GM12872 (cell line): ENCODE results near the gene JARID2.

Experiments used
- TF ChIP-seq, protein P1 (sequence below): IDR thresholded peaks from 3 replicates; pipeline ENCODE4 v1.5.1; 2011; ENCODE audit warnings: low read depth, mild to moderate bottlenecking, low read length, moderate library complexity; ENCODE audit not compliant: insufficient read depth

Gene JARID2

DNA sequence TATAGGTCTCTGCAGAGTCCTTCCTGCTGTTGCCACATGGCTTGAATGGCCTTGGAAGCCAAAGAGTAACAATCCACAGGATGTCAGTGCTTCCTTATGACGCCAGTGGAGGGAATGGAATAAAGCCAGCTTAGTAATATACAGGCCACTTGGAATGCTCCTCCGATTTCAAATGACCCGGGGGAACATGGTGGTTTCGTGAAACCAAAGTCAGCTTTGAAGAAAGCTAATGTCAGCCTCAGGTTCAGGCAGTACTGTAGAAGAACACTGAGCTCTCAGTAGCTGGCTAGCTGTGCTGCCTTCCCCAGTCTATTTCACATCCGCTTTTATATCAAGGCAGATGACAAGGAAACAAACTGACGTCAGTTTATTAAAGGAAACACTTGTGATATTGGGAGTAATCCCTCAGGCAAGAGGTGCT, 227.9 kb downstream of the JARID2 start:
- TF ChIP-seq, protein P1, sequence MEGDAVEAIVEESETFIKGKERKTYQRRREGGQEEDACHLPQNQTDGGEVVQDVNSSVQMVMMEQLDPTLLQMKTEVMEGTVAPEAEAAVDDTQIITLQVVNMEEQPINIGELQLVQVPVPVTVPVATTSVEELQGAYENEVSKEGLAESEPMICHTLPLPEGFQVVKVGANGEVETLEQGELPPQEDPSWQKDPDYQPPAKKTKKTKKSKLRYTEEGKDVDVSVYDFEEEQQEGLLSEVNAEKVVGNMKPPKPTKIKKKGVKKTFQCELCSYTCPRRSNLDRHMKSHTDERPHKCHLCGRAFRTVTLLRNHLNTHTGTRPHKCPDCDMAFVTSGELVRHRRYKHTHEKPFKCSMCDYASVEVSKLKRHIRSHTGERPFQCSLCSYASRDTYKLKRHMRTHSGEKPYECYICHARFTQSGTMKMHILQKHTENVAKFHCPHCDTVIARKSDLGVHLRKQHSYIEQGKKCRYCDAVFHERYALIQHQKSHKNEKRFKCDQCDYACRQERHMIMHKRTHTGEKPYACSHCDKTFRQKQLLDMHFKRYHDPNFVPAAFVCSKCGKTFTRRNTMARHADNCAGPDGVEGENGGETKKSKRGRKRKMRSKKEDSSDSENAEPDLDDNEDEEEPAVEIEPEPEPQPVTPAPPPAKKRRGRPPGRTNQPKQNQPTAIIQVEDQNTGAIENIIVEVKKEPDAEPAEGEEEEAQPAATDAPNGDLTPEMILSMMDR, result no peak

DNA sequence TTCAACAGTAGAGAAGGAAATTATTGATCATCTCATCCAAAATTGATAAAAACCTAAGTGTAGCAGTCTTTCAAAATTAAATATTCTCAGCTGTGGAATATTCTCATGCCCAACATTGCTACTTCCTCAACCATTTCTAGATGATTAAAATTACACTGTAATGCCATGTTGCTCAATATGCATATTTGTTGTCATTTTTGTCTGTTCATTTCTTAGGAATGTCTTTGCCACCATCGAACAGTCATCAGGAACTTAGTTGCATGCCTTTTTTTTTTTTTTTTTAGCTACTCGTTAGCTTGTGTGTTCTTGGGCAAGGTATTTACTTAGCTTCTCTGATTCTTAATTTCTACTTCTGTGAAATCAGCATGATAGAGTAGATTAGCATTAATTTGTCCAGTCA, 228.3 kb downstream of the JARID2 start:
- TF ChIP-seq, protein P1, result no peak

DNA sequence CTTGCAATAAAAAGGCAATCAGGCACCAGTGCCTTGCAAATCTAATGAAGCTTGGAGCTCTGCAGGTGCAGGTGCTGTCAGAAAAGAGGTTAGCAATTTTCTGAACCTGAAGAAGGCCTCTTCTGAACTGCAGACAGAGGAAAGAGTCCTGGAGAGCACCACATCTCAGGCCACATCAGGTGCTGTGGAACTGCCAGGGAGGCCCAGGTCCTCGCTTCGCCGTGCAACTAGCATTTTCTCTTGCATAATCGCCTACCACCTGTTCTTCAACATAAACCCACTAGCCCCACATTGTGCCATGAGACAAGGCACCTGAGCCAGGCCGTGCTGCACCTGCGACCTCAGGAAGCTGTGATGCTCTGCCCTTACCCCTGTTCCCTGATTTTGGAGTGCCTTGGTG, 229.4 kb downstream of the JARID2 start:
- TF ChIP-seq, protein P1, result no peak

DNA sequence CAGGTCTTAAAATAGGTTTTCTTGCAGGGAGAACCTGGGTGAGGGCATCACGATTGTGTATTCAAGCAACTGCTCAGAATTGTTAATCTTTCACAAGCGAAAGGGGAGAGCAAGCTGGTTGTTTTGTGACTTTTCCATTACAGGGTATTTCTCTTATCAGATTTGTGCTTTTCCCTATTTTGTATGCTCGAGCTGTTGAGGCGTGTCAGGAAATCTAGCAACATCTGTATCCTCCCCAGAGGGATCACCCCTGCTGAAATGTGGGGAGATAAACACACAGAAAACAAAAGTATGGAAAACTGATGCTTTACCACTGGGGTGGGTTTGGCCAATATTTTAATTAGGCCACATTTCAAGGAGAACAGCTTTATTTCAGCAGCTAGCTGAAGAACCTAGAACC, 230.0 kb downstream of the JARID2 start:
- TF ChIP-seq, protein P1, result no peak

DNA sequence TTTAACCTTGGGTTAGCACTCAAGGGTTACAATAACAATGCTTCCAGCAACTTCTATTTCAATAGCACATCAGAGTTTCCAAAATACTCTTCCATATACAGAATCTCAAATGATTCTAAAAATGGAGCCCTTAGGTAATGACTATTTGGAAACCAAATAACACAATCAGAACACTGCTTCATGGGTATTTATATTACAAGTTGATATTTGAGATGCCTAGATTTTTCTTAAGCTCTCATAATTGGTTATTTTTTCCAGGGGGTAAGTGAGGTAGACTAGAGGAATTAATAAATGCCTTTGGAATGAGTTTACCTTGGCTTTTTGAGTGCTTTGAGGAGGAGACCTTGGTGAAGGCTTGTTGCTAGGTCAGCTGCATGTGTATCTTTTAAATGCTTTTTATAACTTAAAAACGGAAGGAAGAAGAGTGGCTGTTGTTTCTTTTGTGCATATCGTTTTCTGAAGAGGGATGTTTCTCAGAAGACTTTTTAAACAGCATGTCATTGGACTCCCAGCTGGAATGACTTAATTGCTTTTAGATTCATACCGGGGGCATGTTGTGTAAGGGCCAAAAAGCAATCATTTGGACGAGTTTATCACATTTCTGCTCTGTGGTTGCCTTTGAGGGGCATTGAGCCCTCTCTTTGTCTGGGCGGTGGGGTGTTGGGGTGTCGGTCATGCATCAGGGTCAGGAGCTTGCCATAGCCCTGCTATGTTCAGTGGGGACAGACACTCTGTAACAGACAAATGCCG, 230.9 kb downstream of the JARID2 start:
- TF ChIP-seq, protein P1, result no peak

DNA sequence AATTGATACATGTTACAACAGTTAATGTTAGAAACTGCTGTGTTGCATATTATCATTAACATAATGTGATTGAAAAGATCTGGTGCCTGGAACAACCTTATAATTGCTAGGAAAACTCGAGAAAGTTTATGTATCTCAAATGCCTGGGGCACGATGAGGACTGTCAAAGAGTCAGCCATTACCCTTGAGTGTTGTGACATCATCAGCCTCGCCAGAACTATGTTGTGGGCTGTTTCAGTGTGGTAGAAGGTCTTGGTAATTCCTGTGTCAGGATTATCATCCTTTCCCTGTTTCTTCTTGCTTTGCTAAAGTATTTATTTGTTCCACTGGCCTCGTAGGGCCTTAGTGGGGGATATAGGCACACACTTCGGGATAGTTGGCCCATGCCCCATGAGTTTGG, 231.9 kb downstream of the JARID2 start:
- TF ChIP-seq, protein P1, result no peak

DNA sequence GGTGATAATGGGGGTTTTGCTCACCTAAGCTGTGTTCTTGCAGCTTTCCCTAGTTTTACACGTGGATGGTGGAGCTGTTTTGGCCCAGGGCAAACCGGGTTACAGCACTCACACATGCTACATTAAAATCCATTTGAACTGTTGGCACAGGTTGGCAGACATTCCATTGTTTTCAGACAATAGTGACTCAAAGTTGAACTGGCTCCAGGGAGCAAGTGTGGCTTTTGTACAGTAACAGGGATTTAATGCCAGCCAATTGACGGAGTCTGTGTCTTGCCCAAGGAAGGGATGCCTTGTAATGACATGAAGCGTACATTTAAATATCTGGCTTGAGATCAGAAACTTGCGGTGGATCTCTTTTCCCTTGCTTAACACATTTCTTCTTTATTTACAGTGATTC, 233.9 kb downstream of the JARID2 start:
- TF ChIP-seq, protein P1, result no peak

DNA sequence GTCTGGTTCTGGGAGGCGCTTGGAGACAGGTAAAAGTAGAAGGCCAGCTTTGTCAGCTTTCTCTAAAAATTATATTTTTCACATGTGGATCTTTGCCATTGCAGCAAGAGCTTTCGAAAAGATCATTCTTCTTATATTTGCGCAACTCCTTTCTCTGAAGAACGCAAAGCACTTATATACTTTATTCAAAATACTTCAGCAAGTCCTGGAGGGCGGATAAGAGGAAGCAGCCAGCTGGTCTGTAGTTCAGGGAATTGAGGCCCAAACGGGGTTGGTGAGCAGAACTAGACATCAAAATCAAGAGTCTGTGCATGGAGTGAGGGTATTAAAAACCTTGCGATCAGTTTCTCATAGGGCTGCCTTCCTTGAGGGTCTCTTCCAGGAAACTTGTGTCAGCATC, 234.7 kb downstream of the JARID2 start:
- TF ChIP-seq, protein P1, result no peak
